ENCODE results near the gene CASP4.
"Not testable (repeated sequence)": the region's sequence is repeated elsewhere in the genome, so short reads cannot be mapped to it uniquely, and the experiment has no call there.

Gene CASP4

GRCh38 chr11:104946907-104947306 is 21.5 kb downstream of the CASP4 start:
- DNase-seq: peak; percentile 71

GRCh38 chr11:104944076-104944475 is 24.3 kb downstream of the CASP4 start:
- no peak for DNase-seq

- no peak for DNase-seq
These were observed 24.8 kb downstream of the CASP4 start for GRCh38 chr11:104943561-104943960.

- DNase-seq: no peak
These were observed 33.8 kb downstream of the CASP4 start for GRCh38 chr11:104934594-104934993.

DNA sequence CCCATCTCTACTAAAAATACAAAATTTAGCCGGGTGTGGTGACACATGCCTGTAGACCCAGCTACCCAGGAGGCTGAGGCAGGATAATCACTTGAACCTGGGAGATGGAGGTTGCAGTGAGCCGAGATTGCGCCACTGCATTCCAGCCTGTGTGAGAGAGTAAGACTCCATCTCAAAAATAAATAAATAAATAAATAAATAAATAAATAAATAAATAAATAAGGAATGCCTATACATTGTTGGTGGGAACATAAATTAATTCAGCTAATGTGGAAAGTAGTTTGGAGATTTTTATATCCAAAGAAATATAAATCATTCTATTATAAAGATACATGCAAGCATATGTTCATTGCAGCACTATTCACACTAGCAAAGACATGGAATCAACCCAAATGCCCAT is 34.3 kb downstream of the CASP4 start:
- DNase-seq: not testable (repeated sequence)

DNA sequence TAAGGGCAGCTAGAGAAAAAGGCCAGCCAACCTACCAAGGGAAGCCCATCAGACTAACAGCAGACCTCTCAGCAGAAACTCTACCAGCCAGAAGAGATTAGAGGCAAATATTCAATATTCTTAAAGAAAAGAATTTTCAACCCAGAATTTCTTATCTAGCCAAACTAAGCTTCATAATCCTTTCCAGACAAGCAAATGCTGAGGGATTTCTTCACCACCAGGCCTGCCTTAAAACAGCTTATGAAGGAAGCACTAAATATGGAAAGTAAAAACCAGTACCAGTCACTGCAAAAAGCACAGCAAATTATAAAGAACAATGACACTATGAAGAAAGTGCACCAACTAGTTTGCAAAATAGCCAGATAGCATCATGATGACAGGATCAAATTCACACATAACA is 39.6 kb downstream of the CASP4 start:
- no peak for DNase-seq

DNA sequence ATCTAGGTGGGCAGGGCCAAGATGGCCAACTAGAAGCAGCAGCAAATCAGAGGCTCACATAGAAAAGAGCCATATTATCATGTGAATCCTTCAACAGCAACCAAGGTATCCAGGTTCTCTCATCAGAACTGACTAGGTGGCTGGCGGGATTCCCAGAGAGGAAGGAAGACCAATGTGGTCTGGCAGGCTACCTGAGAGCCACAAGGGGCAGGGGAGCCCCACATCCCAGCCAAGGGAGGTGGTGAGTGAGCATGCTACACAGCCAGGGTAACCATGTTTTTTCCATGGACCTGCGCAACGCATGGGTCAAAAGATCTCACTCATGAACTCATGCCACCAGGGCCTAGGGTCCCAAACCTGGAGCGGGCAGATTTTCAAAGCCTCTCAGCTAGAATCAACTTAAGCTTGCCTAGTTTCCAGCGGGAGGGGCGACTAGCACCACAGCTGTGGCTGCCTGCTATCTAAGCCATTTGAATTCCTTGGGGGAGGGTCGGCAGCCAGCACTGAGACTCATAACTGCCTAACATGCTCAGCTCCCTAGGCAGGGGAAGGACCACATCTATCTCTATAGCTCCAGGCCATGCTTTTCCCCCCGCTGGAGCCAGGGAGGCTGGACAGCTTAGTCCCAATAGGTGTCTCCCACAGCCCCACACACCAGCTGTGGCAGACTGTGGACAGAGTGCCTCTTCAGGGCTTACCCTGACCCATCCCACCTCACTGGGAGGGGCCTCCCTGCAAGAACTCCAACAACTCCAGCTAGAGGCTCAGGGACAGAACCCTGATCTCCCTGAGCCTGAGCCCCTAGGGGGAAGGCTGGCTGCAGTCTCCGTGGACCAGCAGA is 41.4 kb downstream of the CASP4 start:
- no peak for DNase-seq

- DNase-seq: no peak
These were observed 42.5 kb downstream of the CASP4 start for GRCh38 chr11:104925850-104926249.

DNA sequence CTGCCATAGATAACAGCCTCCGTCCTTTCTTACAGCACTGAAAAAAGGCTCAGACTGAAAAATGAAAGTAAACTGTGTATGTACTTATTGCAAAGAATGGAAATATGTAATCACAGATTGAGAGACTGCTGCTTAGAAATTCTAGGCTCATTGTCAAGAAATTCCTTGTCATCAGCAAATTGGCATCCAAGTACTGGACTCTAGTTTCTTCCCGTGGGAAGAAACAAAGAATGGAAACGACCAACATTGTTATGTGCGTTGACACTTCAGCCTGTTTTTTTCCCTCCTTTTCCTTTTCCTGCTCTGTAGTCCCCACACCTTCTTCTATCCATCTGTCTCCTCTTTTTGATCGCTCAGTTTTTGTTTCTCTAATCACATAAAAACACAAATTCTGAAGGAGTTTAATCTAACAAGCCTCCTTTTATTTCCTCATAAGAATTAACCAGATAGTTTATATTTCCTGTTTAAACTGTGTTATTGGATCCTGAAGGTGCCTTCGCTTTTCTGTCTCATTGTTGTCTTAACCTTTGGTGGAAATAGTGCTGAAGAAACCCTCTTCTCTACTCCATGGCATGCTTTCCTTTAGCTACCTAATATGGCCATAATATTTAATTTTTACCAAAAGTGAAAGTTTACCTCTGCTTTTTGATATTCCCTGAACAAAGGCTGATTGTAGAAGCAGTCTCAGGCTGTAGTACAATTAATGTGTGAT is 50.1 kb downstream of the CASP4 start:
- DNase-seq: peak; percentile 25

DNA sequence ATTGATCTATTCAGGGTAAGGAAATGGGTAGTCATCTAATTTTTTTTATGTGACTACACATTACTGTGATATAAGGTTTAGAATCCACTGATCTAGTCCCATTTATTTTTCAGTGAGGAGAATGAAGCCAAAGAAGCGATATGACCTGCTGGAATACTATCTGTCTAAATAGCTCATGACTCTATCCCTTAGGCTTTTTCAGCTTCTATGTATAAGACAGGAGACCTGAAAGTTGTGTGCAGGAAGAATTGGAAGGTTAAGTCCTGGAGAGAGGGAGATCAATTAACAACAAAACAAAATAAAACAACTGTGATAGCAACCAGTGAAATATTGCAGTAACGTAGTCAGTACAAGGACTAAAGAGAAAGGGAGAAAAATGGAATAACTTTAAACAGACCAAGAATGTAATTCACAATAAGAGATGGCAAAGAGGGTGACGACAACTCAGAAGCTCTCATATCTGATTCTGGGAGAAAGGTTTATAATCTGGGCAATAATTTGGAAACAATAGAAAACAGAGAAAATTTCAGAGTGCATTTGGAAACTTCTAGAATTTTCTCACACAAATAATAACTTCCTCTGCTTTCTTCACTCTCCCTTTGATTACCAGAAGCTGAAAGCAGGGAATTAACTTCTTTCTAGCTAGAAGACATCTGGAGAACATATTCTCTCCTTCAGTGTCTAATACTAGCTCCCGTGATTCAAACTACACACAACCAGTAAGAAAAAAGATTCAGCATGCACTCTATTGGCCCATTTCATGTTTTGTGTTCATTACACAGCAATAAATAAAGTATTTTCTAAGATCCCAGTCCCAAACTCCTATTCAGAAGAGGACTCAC is 50.9 kb downstream of the CASP4 start:
- DNase-seq: no peak

DNA sequence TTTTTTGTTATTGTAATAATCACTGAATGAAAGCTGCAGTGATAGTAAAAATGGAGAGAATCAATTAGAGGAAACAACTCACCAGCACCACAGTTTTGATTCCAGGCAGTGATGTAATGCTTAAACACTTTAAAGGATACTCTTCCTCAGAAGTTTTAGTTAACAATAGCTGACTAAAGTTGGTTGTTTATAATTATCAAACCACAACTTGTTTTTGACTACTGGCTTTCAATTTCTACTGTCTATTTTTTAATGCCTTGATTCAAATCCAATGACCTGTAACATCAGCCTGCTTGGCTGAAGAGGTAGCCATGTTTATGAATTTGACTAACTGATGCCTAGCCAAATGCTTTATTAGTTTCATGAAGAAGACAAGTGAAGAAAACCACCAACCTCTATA is 51.9 kb downstream of the CASP4 start:
- no peak for DNase-seq

- DNase-seq: no peak
These were observed 56.3 kb downstream of the CASP4 start for GRCh38 chr11:104912102-104912501.

- no peak for DNase-seq
These were observed 60.2 kb downstream of the CASP4 start for GRCh38 chr11:104908186-104908531.

DNA sequence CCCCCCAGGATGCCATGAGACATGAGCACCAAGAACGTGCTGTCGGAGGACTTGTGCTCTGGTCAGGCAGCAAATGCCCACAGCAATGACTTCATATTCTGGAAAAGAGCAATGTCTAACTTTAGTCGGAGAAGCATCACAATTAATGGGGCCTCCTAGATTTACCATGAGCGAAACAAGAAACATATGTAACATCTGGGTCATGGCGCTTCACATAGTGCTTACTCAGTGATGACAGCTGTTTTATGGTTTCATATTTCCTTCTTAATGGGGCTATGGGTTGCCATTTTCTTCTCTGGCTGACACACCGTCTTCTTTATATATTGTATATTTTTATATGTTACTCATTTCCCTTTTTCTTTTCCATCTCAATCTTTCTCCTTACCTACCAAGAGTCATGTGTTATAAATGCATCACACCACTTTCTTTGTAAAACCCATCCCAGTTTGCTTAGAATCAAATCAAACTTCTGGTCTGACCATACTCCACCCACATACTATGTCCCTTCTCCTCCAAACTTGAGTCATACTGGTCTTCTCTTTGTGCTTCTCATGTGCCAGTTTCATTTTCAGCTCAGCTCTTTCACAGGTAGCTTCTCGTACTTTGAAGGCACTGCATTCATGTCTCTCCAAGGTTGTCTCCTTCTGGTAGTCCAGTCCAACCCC is 60.7 kb downstream of the CASP4 start:
- DNase-seq: no peak

DNA sequence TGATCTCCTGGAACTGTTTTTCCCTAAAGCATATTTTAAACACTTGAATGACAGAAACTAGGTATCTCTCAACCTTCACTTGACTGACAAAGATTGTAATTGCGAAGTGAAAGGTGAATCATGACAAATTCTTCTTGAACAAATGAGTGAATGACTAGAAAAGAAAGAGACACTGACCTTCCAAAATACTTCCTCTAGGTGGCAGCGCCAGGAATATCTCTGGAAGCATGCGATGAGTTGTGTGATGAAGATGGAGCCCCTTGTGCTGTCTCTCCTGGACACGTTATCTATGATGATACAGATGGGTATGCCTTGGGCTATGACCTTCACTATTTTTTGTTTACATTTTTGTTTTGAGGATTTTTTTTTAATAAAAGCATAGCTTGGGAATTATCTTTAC is 63.1 kb downstream of the CASP4 start:
- DNase-seq: no peak

GRCh38 chr11:104899226-104899625 is 69.1 kb downstream of the CASP4 start:
- no peak for DNase-seq

DNA sequence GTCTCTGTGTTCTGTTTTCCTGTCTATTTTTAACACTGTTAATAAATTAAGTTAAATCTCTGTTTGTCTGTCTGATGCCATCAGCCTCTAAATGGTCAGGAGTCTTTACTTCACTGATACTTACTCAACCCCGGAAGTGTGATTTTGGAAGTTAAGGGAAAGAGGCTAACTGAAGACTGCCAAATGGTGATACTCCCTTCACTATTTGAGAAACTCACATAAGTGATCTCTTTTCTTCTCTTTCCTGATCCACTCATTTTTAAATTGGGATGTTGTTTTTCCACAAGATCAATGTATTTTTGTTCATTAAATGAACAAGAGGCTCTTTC is 69.7 kb downstream of the CASP4 start:
- no peak for DNase-seq

GRCh38 chr11:104897891-104898684 is 70.3 kb downstream of the CASP4 start, which contains the start of gene CASP12:
Gene CASP12 (minus strand): TSS chr11:104898460.
- DNase-seq: no peak

DNA sequence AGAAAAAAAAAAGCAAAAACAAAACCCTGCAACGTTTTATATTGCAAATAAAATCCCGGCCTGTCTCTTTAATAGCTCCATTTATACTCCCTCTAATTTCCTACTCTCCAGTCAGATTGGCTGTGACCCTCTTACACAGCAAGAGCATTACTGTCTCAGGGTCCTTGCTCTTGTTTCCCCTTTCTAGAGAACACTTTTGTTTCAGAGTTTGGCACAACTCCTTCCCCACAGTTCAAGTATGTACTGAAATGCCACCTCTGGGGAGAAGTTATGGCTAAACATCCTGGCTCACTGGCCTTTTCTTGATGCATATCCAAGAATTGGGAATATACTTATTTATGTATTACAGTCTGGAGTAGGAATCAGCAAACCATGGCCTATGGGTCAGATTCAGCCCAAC is 72.7 kb downstream of the CASP4 start:
- DNase-seq: no peak

DNA sequence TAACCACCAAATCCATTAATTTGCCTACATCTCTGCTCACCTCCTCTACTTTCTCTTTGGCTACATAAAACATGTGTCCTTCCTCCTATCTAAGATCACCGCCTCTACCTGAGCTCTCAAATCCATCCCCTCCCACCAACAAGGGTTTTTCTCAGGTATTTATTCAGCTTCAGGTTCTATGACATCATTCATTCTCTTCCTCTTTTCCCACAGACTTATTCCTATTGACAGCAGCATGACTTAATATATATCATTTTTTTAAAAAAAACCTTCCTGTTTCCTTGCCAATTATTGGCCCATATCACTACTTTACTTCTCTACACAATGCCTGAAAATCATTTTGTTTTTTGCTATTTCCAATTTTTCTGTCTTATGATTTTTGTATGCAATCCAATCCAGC is 74.5 kb downstream of the CASP4 start:
- no peak for DNase-seq

Data from suppressor macrophage treated with lipopolysaccharide for 4 hours (primary cell).